ENCODE measurements around the gene PCDH9.

Gene PCDH9

DNA sequence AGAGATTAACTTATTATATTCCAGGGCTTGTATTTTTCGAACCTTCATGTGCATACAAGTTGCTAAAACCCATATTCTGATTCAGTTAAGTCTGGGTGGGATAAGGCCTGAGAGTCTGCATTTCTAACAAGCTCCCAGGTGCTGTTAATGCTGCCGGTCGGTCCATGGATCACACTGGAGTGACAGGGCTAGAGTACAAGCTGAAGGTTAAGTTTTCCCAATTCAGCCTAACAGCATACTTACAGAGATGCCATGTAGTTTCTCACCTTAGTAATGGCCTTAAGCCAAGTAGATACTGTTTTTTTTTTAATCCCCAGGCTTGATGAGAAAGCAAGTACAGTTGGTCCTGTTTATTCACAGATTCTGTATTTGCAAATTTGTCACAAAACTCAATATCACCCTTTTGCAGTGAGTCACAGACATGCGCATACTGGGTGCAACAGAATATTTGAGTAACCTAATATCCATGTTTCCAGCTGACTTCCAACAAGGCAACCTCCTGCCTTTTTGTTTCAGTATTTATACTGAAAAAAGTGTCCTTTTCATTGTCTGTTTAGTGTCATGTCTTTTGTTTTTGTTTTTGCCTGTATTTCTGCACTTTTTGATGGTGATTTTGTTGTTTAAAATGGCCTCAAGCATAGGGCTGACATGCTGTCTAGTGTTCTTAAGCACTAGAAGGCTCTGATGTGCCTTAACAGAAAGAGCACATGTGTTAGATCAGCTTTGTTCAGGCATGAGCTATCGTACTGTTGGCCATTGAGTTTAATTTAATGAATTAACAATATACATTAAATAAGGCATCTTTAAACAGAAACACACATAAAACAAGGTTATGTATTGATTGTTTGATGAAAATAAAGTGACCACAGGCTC lies 875.0 kb downstream of the PCDH9 start:
- DNase-seq (ENCODE audit: low spot score): no peak

DNA sequence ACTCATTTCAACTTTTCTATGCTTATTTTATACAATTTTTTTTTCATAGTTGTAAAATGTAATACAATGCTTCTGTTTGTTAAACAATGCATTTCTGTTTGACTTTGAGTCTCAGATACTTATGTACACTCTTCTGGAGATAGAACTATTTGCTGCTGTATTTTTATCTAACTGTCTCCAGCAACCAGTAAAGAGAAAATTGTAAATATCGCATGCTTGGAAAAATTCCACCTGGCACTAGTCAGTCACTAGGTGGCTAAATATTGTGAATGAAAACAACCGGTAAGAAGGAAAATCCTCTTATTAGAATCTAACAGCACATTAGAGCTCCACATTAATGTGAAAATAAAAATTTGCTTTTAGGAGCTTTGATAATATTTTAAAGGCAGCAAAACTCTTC lies 876.5 kb downstream of the PCDH9 start:
- TF ChIP-seq CTCF (IDR thresholded peaks at IDR 0.05; ENCODE audit: extremely low read depth, missing control alignments): no peak
- DNase-seq (ENCODE audit: low spot score): no peak

More for the DNA sequence above, 875.0 kb downstream of the PCDH9 start:
- TF ChIP-seq CTCF (IDR thresholded peaks at IDR 0.05; ENCODE audit: extremely low read depth, missing control alignments): no peak

GRCh38 chr13:66349966-66350365 lies 880.2 kb downstream of the PCDH9 start:
- DNase-seq (ENCODE audit: low spot score): no peak
- no peak for TF ChIP-seq CTCF (IDR thresholded peaks at IDR 0.05; ENCODE audit: extremely low read depth, missing control alignments)

- DNase-seq (ENCODE audit: low spot score): no peak
- TF ChIP-seq CTCF (IDR thresholded peaks at IDR 0.05; ENCODE audit: extremely low read depth, missing control alignments): no peak
Observed at GRCh38 chr13:66348745-66349690, 881.1 kb downstream of the PCDH9 start.

GRCh38 chr13:66347486-66348117 lies 882.5 kb downstream of the PCDH9 start:
- no peak for DNase-seq (ENCODE audit: low spot score)
- no peak for TF ChIP-seq CTCF (IDR thresholded peaks at IDR 0.05; ENCODE audit: extremely low read depth, missing control alignments)

DNA sequence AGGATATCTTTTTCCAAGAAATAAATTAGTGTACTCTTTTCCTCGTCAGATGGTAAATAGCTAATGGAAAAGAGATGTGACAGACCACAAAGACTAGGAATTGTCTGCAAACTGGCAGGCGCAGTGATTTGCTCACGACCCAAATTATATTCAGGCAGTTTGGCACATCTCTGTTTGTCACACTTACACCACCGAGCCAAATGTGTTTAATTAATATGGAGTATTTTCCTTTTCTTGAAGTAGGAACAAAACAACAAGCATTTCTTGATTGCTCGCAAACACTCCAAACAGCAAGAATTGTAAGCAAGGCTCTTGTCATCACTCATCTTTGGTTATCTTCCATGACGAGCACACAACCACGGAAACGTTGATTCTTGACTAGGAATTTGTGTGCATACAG lies 884.2 kb downstream of the PCDH9 start:
- no peak for DNase-seq (ENCODE audit: low spot score)
- TF ChIP-seq CTCF (IDR thresholded peaks at IDR 0.05; ENCODE audit: extremely low read depth, missing control alignments): no peak

Data from GM20000 (cell line).